GM12864 (cell line): ENCODE results near the gene PWWP2B.

Experiments used
- DNase-seq: peaks from one replicate; pipeline ENCODE4 v3.0.0-alpha.2; 2011; ENCODE audit warnings: low read depth
- H3K4me3 ChIP-seq: 2 replicates; pipeline ENCODE4 v1.5.1; 2011; ENCODE audit warnings: mild to moderate bottlenecking, low read depth, low read length, control low read depth
- TF ChIP-seq, protein P1 (sequence below): IDR thresholded peaks from 2 replicates; pipeline ENCODE4 v1.5.1; 2011; ENCODE audit warnings: low read depth, mild to moderate bottlenecking, moderate library complexity, low read length, control low read depth, inconsistent platforms; ENCODE audit errors: missing control alignments

The PWWP2B gene

DNA sequence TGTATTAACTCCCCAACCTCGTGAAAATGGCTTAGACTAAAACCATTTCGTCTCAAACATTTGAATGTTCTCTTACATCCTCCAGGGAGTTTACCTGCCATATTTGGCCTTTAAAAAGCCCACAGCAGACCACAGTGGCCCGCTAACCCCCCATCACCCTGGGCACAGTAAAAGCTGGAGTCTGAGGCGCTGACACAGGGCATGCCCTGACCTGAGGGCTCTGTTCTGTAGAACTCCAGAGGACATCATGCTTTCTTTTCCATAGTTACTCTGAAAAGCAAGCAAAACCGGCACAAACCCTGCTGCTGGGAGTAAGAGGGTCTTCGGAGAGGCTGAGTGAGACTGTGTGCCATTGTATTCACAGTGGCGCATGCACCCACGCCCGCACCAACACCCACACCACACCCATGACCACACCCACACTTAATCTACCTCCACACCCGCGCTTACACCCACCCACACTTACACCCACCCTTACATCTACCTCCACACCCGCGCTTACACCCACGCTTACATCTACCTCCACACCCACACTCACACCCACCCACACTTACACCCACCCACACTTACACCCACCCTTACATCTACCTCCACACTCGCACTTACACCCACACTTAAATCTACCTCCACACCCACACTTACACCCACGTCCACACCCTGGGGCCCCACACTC lies 32.9 kb upstream of the PWWP2B start:
- TF ChIP-seq, protein P1, sequence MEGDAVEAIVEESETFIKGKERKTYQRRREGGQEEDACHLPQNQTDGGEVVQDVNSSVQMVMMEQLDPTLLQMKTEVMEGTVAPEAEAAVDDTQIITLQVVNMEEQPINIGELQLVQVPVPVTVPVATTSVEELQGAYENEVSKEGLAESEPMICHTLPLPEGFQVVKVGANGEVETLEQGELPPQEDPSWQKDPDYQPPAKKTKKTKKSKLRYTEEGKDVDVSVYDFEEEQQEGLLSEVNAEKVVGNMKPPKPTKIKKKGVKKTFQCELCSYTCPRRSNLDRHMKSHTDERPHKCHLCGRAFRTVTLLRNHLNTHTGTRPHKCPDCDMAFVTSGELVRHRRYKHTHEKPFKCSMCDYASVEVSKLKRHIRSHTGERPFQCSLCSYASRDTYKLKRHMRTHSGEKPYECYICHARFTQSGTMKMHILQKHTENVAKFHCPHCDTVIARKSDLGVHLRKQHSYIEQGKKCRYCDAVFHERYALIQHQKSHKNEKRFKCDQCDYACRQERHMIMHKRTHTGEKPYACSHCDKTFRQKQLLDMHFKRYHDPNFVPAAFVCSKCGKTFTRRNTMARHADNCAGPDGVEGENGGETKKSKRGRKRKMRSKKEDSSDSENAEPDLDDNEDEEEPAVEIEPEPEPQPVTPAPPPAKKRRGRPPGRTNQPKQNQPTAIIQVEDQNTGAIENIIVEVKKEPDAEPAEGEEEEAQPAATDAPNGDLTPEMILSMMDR: no peak
- DNase-seq: peak; percentile 22
- no peak overlapping the region for H3K4me3 ChIP-seq

DNA sequence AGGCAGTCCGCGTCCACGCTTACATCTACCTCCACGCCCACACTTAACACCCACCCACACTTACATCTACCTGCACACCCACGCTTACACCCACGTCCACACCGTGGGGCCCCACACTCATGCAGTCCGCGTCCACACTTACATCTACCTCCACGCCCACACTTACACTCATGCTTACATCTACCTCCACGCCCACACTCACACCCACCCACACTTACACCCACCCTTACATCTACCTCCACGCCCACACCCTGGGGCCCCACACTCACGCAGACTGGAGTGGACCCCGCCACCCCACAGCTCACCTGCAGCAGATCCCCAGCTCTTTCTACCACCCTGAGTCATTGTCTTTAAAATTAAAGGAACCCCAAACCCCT lies 32.4 kb upstream of the PWWP2B start:
- no peak overlapping the region for H3K4me3 ChIP-seq
- no peak for DNase-seq
- TF ChIP-seq, protein P1: no peak

DNA sequence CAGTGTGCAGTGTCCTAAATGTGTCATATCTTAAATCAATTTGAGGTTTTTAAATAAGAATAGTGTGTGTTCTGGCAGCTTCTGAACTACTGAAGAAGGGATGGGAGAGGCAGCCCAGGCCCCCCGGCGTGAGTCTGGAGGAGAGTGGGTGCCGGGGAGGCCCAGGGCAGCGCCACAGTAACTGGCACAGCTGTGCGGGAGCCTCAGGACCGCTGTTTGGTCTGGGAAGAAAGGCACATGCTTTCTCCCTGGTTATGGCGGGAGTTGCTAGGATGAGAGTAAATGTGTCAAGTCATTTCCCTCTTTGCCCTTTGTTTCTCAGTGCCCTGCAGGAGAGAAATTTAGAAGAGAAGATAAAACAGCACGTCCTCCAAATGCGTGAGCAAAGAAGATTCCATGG lies 31.9 kb upstream of the PWWP2B start:
- TF ChIP-seq, protein P1: no peak
- no peak for DNase-seq

DNA sequence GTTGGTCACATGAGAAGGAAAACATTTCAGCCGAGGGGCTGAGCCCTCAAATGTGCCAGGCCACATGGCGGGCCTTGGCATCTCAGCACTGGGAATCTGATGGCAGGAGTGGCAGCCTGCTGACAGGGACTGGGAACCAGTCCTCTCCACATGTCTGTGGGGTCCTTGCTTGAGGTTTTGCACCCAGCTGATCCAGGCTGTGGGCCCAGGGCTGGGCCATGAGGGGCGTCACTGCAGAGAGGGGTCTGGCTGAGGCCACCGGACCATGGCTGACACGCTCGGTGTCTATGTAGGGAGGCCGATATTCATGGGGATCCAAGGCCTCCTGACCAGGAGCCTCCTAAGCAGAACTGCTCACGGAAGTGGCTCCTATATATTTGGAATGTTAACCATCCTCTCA lies 31.0 kb upstream of the PWWP2B start:
- TF ChIP-seq, protein P1: no peak

More for the DNA sequence above, 31.9 kb upstream of the PWWP2B start:
- no peak overlapping the region for H3K4me3 ChIP-seq

DNA sequence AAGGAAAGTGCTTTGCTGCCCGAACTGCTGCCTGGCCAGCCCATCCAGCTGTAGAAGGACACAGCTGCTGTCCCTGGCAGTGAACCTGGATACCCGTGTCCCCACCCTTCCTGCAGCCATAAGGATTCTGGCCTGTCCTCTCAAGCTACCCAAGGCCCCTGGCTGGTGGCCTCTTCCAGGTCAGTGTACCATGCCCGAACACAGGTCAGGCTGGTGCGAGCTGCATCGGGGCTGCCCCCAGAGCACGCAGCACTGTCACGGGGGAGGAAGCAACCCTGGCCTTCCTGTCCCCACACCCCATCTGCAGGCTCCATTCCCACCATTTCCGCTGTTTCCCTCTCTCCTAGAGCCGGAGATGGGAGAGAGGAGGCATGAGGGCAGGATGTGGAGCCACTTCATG lies 30.5 kb upstream of the PWWP2B start:
- no peak overlapping the region for H3K4me3 ChIP-seq
- TF ChIP-seq, protein P1: no peak
- DNase-seq: no peak

More for the DNA sequence above, 31.0 kb upstream of the PWWP2B start:
- DNase-seq: no peak
- no peak overlapping the region for H3K4me3 ChIP-seq

DNA sequence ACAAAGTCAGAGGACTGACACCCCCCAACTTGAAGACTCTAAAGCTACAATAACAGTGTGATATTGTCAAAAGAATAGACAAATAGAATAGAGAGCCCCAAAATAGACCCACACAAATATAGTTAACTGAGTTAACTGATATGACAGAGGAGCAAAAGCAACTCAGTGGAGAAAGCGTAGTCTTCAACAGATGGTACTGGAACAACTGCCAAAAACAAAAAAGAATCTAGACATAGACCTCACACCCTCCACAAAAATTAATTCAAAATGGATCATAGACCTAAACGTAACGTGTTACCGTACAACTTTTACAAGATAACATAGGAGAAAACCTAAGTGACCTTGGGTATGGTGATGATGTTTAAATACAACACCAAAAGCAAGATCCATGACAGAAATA lies 28.6 kb upstream of the PWWP2B start:
- DNase-seq: no peak
- no peak overlapping the region for H3K4me3 ChIP-seq
- TF ChIP-seq, protein P1: no peak

DNA sequence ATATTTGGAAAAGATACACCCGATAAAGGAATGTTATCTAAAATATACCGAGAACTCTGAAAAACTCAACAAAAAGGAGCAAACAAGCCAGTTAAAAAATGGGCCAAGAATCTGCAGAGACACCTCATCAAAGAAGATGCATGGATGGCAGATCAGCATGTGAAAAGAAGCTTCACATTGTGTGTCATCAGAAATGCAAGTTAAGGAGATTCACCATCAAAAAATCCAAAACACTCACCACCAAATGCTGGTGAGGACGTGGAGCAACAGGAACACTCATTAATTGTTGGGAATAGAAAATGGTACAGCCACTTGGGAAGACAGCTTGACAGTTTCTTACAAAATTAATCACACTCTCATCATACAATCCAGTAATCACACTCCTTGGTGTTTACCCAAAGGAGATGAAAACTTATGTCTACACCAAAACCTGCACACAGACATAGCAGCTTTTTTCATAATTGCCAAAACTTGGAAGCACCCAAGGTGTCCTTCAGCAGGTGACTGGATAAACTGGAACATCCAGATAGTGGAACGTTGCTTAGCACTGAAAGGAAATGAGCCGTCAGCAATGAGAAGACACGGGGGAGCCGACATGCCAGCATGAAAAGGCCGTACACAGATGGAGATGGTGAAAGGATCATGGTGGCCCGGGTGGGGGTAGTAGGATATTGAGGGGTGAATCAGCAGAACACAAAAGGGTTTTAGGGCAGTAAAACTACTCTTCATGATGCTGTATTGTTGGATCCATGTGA lies 27.9 kb upstream of the PWWP2B start:
- no peak overlapping the region for H3K4me3 ChIP-seq
- DNase-seq: no peak
- TF ChIP-seq, protein P1: no peak
